GM12878 (cell line): ENCODE measurements around the gene PERM1. TPM values are rescaled to one million over a fixed set of nuclear protein-coding genes. Genes with fewer than 3 reads are reported as not detected.

Experiments
- ATAC-seq: fragments of 200-7000 bp; cut with Tn5 transposase; 3 replicates; pipeline ENCODE4 v1.9.1; 2020; ENCODE audit warnings: mild to moderate bottlenecking, moderate library complexity
- BruUV-seq: library from RNA; stranded (reverse); fragments of 400-500 nt; replicated peaks from 2 replicates; lab custom pipeline; 2021; lab: Mats Ljungman, UMichigan
- CTCF ChIA-PET: fragments of 300-600 bp; sonication (Branson Sonifier 250); formaldehyde crosslinking; extraction: SDS; loops from one replicate; lab custom pipeline; 2021; ENCODE audit warnings: inconsistent platforms; lab: Yijun Ruan, JAX
- POLR2A ChIA-PET: fragments of 350-600 bp; formaldehyde crosslinking; extraction: SDS; loops from one replicate; lab custom pipeline; 2021; ENCODE audit warnings: inconsistent platforms; lab: Charles Lee
- RAD21 ChIA-PET: fragments of 300-600 bp; sonication (Branson Sonifier 250); formaldehyde crosslinking; loops from one replicate; lab custom pipeline; 2023; ENCODE audit warnings: antibody characterized with exemption; ENCODE audit not compliant: unreplicated experiment; lab: Charles Lee
- SMC1A ChIA-PET: fragments of 300-600 bp; sonication (Branson Sonifier 250); formaldehyde crosslinking; loops from one replicate; lab custom pipeline; 2023; ENCODE audit not compliant: unreplicated experiment, uncharacterized antibody; lab: Charles Lee
- DNase-seq: peaks from one replicate; pipeline ENCODE4 v3.0.0-alpha.2; 2011; ENCODE audit warnings: low read depth, low spot score
- FAIRE-seq: peaks from 3 replicates; lab custom pipeline; 2011; peaks lifted over from hg19 to GRCh38; lab: Jason Lieb, UNC
- H2AFZ ChIP-seq: 2 replicates; pipeline ENCODE4 v1.6.0; 2011; ENCODE audit warnings: low read depth, low read length, control low read depth; ENCODE audit not compliant: control insufficient read depth
- H3K27ac ChIP-seq: 2 replicates; pipeline ENCODE4 v1.5.1; 2011; ENCODE audit warnings: control low read depth; ENCODE audit not compliant: control insufficient read depth, insufficient read depth
- H3K27me3 ChIP-seq, 2 experiments: replicated peaks in 1 of 2; 2 replicates each; pipeline versions ENCODE4 v1.6.0 to v1.6.1; 2011; ENCODE audit warnings: low read length in 1 of 2; ENCODE audit not compliant: control insufficient read depth in 2 of 2, insufficient read depth in 2 of 2
- H3K36me3 ChIP-seq, 2 experiments: 2 replicates each; pipeline ENCODE4 v1.5.1; 2011; ENCODE audit warnings: low read length in 1 of 2; ENCODE audit not compliant: control insufficient read depth in 2 of 2, insufficient read depth in 2 of 2
- H3K4me1 ChIP-seq: 2 replicates; pipeline ENCODE4 v1.6.1; 2011; ENCODE audit warnings: mild to moderate bottlenecking, low read length, moderate library complexity, mixed read lengths; ENCODE audit not compliant: control insufficient read depth, insufficient read depth
- H3K4me2 ChIP-seq: 2 replicates; pipeline ENCODE4 v1.6.0; 2011; ENCODE audit warnings: control low read depth; ENCODE audit not compliant: control insufficient read depth, insufficient read depth
- H3K4me3 ChIP-seq: fragments of 200-600 bp; sonication (generic); 2 replicates; pipeline ENCODE4 v1.5.1; 2016
- H3K79me2 ChIP-seq: 2 replicates; pipeline ENCODE4 v1.6.0; 2011; ENCODE audit warnings: low read length; ENCODE audit not compliant: control insufficient read depth, insufficient read depth
- H3K9ac ChIP-seq: 2 replicates; pipeline ENCODE4 v1.8.0; 2011; ENCODE audit warnings: low read length, control low read depth, mixed read lengths; ENCODE audit not compliant: control insufficient read depth, insufficient read depth
- H3K9me3 ChIP-seq: replicated peaks from 3 replicates; pipeline ENCODE4 v1.5.1; 2011; ENCODE audit warnings: mild to moderate bottlenecking, low read length; ENCODE audit not compliant: control insufficient read depth, insufficient read depth
- H4K20me1 ChIP-seq: 2 replicates; pipeline ENCODE4 v1.6.0; 2011; ENCODE audit not compliant: control insufficient read depth, insufficient read depth
- ASH2L ChIP-seq: fragments of 300-600, 200-600 bp; sonication (generic); IDR thresholded peaks from 2 replicates; pipeline ENCODE4 v1.6.1; 2017; ENCODE audit warnings: low read depth, mild to moderate bottlenecking, borderline replicate concordance
- BHLHE40 ChIP-seq, 2 experiments: fragments of 450-650 bp in 1 of 2; IDR thresholded peaks; 2 replicates each; pipeline ENCODE4 v1.6.1; 2011 to 2017; ENCODE audit warnings: low read depth in 2 of 2, borderline replicate concordance in 1 of 2, improper control_type of control experiment in 1 of 2, low read length in 1 of 2, mild to moderate bottlenecking in 1 of 2
- BMI1 ChIP-seq: fragments of 450-650 bp; IDR thresholded peaks from 2 replicates; pipeline ENCODE4 v1.6.1; 2016; ENCODE audit warnings: mild to moderate bottlenecking, moderate library complexity, borderline replicate concordance
- FOXK2 ChIP-seq: fragments of 450-650 bp; IDR thresholded peaks from 2 replicates; pipeline ENCODE4 v1.6.1; 2017; ENCODE audit warnings: mild to moderate bottlenecking, moderate library complexity
- MEF2B ChIP-seq: fragments of 450-650 bp; IDR thresholded peaks from 2 replicates; pipeline ENCODE4 v1.6.1; 2018; ENCODE audit warnings: mild to moderate bottlenecking, moderate library complexity; ENCODE audit not compliant: partially characterized antibody, poor library complexity, severe bottlenecking
- RB1 ChIP-seq: fragments of 450-650 bp; formaldehyde crosslinking; IDR thresholded peaks from 2 replicates; pipeline ENCODE4 v1.6.1; 2017; ENCODE audit warnings: mild to moderate bottlenecking, borderline replicate concordance
- RUNX3 ChIP-seq: IDR thresholded peaks from 2 replicates; pipeline ENCODE4 v1.6.1; 2012; ENCODE audit warnings: low read length, inconsistent platforms
- WGBS: methylation state at CpG from one replicate; pipeline ENCODE4 v1.1.6; 2016; ENCODE audit warnings: low lambda C conversion rate; ENCODE audit not compliant: insufficient replicate concordance, insufficient coverage; ENCODE audit errors: missing lambda C conversion rate; 5-methylcytosine and 5-hydroxymethylcytosine counted together
- in situ Hi-C: fragments of 300-500 bp; cut with MboI; formaldehyde crosslinking; loops from 9 replicates; pipeline ENCODE4 v1.14.3; 2018; ENCODE audit warnings: mixed read lengths
- intact Hi-C: fragments of 100-400 bp; cut with micrococcal nuclease; formaldehyde crosslinking; loops from one replicate; pipeline ENCODE4 v1.14.2; 2022; ENCODE audit not compliant: unreplicated experiment
- polyA plus RNA-seq, 11 experiments: library from polyadenylated mRNA; depleted of rRNA in 4 of 11; unstranded in 6 of 11; stranded (reverse) in 5 of 11; fragments of >200 nt; fragmentation: Nextera tagmentation in 4 of 11; fragmentation: Illumina TruSeq in 1 of 11; extraction: Ambion mirVana in 4 of 11; extraction: Trizol in 1 of 11; gene quantifications; 1 replicate in 1 of 11; 2 replicates in 10 of 11; pipeline versions ENCODE4 v1.2.1 to v1.2.3, GENCODE V29; 2011 to 2016; ENCODE audit warnings: inconsistent platforms in 2 of 11, missing spikeins in 2 of 11, low read depth in 1 of 11
- total RNA-seq, 4 experiments: library from RNA; depleted of rRNA in 3 of 4; stranded (reverse); fragments of >200 nt in 3 of 4; fragmentation: Illumina TruSeq in 1 of 4; extraction: Trizol in 1 of 4; gene quantifications; 2 replicates each; pipeline versions ENCODE4 v1.2.1 to v1.2.3, GENCODE V29; 2013 to 2021
- TF ChIP-seq, protein P1 (sequence below): fragments of 450-650 bp; IDR thresholded peaks from 2 replicates; pipeline ENCODE4 v1.6.1; 2016; ENCODE audit warnings: mild to moderate bottlenecking

PERM1 gene
- total and polyA plus RNA-seq, 10 of the 15 experiments (the other 5 are each of a cell fraction or from before 2014, with no cell fraction given), result not detected

DNA sequence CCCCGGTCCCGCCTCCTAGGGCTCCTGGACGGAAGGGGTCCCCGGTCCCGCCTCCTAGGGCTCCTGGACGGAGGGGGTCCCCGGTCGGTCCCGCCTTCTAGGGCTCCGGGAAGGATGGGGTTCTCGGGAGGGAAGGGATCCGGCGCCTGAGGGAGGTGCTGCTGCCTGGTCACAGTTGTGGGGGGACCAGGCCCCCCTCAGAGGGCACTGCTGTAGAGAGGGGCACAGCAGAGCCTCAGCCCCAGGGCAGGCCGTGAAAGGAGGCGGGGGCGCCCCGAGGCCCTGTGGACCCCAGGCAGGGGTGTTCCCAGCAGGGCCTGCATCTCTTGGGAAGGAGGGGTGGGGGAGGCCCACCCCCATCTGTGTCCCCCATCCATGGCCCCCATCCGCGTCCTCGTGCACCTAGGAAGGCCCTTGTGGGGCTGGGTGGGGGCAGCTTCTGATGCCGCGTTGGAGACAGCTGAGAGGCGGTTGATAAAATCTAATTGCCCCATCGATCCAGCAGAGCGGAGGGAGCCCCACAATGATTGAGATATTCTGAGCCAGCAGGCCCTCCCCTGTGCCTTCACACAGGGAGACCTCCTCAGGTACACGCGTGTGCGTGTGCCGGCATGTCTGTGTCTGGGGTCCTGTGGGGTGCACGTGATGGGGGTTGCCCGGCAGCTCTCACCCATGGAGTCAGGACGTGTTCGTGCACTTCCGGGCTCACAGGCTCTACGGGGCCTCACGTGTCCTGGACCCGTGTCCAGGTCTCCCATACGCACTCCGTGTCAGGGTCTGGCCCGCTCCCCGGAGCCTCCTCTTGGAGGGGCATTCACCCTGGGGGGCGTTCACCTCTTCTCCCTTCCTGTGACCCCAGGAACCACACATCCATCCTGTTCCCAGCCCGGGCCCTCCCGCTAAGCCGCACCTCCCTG lies 45.3 kb downstream of the PERM1 start:
- FAIRE-seq, result no peak
- no peaks in the 10 kb centered on the region for H4K20me1 ChIP-seq
- ATAC-seq, result no peak
- no peak overlapping the region for H2AFZ ChIP-seq
- in situ Hi-C loops, result loop anchor here (10.0 kb wide), 1 partner anchor 62 kb away; no protein-coding TSS in a partner anchor
- H3K9ac ChIP-seq, result no peak overlapping the region
- no peak overlapping the region for H3K4me2 ChIP-seq
- no peak overlapping the region for H3K4me3 ChIP-seq
- H3K36me3 ChIP-seq, result no peaks in the 10 kb centered on the region
- peaks cover 7% of the 10 kb centered on the region; the same call in 1 of the 2 replicates for H3K4me1 ChIP-seq
- intact Hi-C loops, result no loop called here
- ChIA-PET CTCF (no interaction called here), POLR2A (no interaction called here), SMC1A (no interaction called here), RAD21 (no interaction called here)
- TF ChIP-seq, protein P1, sequence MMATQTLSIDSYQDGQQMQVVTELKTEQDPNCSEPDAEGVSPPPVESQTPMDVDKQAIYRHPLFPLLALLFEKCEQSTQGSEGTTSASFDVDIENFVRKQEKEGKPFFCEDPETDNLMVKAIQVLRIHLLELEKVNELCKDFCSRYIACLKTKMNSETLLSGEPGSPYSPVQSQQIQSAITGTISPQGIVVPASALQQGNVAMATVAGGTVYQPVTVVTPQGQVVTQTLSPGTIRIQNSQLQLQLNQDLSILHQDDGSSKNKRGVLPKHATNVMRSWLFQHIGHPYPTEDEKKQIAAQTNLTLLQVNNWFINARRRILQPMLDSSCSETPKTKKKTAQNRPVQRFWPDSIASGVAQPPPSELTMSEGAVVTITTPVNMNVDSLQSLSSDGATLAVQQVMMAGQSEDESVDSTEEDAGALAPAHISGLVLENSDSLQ, result no peak
- TF ChIP-seq BMI1, result no peak
- TF ChIP-seq BHLHE40 (IDR thresholded peaks at IDR 0.05; ENCODE audit: borderline replicate concordance in 1 of 2, low read depth in 2 of 2, low read length in 1 of 2), result peak in 1 of 2 experiments; percentile 18; a peak in 1 of 4 replicates
- BruUV-seq, result no TSS peak
- no peak overlapping the region for H3K27ac ChIP-seq
- WGBS, result 67% methylated on average over 41 of the region's 45 CpGs
- no peak for DNase-seq
- no peaks in the 10 kb centered on the region for H3K9me3 ChIP-seq
- H3K79me2 ChIP-seq, result no peaks in the 10 kb centered on the region
- peaks cover 7 to 8% of the 10 kb centered on the region in 2 experiments for H3K27me3 ChIP-seq

DNA sequence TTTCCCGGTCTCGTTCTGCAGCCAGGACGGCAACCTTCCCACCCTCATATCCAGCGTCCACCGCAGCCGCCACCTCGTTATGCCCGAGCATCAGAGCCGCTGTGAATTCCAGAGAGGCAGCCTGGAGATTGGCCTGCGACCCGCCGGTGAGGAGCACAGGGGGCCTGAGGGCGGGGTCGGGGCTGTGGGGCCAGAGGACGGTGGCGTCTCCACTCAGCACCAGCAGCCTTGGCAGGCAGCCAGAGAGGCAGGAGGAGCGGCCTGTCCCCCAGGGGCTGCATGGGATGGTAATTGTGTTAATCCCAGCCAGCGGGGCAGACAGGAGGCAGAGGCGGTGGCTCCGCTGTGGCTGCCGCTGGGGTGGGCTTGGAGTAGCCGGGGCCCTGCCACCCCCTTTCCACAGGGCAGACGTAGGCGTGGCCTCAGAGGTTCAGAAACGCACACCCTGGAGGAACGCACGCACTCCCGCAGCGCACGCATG lies 46.1 kb downstream of the PERM1 start:
- H3K27me3 ChIP-seq, result peaks cover 2 to 7% of the 10 kb centered on the region in 2 experiments
- SMC1A ChIA-PET, result no interaction called here

More for the DNA sequence above, 46.1 kb downstream of the PERM1 start:
- Histone ChIP-seq H3K4me3 (no peak overlapping the region), H2AFZ (no peak overlapping the region), H3K4me1 (peaks cover under 1% of the 10 kb centered on the region; the same call in 1 of the 2 replicates), H3K9ac (no peak overlapping the region), H3K9me3 (no peaks in the 10 kb centered on the region), H3K4me2 (no peak overlapping the region), H3K27ac (no peak overlapping the region), H3K36me3 (no peaks in the 10 kb centered on the region), H3K79me2 (no peaks in the 10 kb centered on the region), H4K20me1 (no peaks in the 10 kb centered on the region)
- TF ChIP-seq ASH2L (no peak), MEF2B (no peak), RUNX3 (no peak), RB1 (no peak), FOXK2 (no peak)
- POLR2A ChIA-PET, result no interaction called here
- in situ Hi-C loops (loop anchor here (10.0 kb wide), 1 partner anchor 61 kb away; no protein-coding TSS in a partner anchor), intact Hi-C loops (no loop called here)
- FAIRE-seq (no peak), DNase-seq (no peak), ATAC-seq (no peak)
- CTCF ChIA-PET, result no interaction called here
- BruUV-seq, result no TSS peak
- RAD21 ChIA-PET, result no interaction called here
- WGBS, result 50% methylated on average over 24 of the region's 30 CpGs
